IMR-90 (cell line): ENCODE data around the gene DHRS7B.

ENCODE experiments used
- CTCF ChIP-seq: conservative IDR thresholded peaks from 2 replicates; pipeline ENCODE4 v1.5.1; 2012; ENCODE audit warnings: mild to moderate bottlenecking, low read depth, low read length, improper control_type of control experiment
- FOS ChIP-seq: fragments of 150-350 bp; IDR thresholded peaks from 2 replicates; pipeline ENCODE4 v1.6.1; 2016; ENCODE audit warnings: low read depth, low read length
- MXI1 ChIP-seq: IDR thresholded peaks from 2 replicates; pipeline ENCODE4 v1.6.1; 2012; ENCODE audit warnings: low read depth, mild to moderate bottlenecking, low read length, moderate library complexity, borderline replicate concordance
- POLR2A ChIP-seq: IDR thresholded peaks from 2 replicates; pipeline ENCODE4 v1.6.1; 2012; ENCODE audit warnings: mild to moderate bottlenecking, low read depth, low read length
- RAD21 ChIP-seq: IDR thresholded peaks from 2 replicates; pipeline ENCODE4 v1.6.1; 2012; ENCODE audit warnings: low read length, improper control_type of control experiment
- USF2 ChIP-seq: fragments of 150-350 bp; IDR thresholded peaks from 2 replicates; pipeline ENCODE4 v1.6.1; 2017; ENCODE audit warnings: mild to moderate bottlenecking, antibody characterized with exemption, low read length, low read depth

GRCh38 chr17:21104608-21105007 lies 22.2 kb upstream of the DHRS7B start:
- TF ChIP-seq POLR2A (no peak), MXI1 (no peak), RAD21 (no peak), CTCF (no peak), USF2 (no peak), FOS (no peak)
